ENCODE results near the gene PSAPL1.
"Not testable (repeated sequence)": the region's sequence is repeated elsewhere in the genome, so short reads cannot be mapped to it uniquely, and the experiment has no call there.

Gene PSAPL1

GRCh38 chr4:7458066-7458425 is 23.3 kb upstream of the PSAPL1 start:
- no peak for DNase-seq
- Histone ChIP-seq H3K4me1 (ENCODE audit: control insufficient read depth in 1 of 2, insufficient read depth in 2 of 2, low read length in 2 of 2) (peaks cover 0 to 3% of the 10 kb centered on the region in 2 experiments), H4K8ac (ENCODE audit: low read depth, low read length) (no peak overlapping the region), H3K4ac (ENCODE audit: low read depth, low read length) (no peak overlapping the region), H3K23ac (ENCODE audit: low read length) (no peak overlapping the region), H3K14ac (ENCODE audit: low read length) (no peak overlapping the region), H3K18ac (ENCODE audit: low read length) (no peak overlapping the region), H3K4me2 (ENCODE audit: low read length) (no peak overlapping the region), H3K4me3 (ENCODE audit: low read depth, low read length) (no peak overlapping the region), H2BK5ac (ENCODE audit: low read depth, low read length, poor library complexity) (no peak overlapping the region), H2AK5ac (ENCODE audit: low read length) (no peak overlapping the region), H3K9me3 (ENCODE audit: insufficient read depth, low read depth, low read length) (no peaks in the 10 kb centered on the region), H4K91ac (ENCODE audit: low read depth, low read length) (no peak overlapping the region), H3K79me2 (ENCODE audit: control insufficient read depth, insufficient read depth, low read length, poor library complexity) (no peaks in the 10 kb centered on the region), H3K27ac (ENCODE audit: low read depth, low read length) (no peak overlapping the region), H2BK12ac (ENCODE audit: low read length) (no peak overlapping the region), H3K79me1 (ENCODE audit: low read length) (no peaks in the 10 kb centered on the region), H4K12ac (ENCODE audit: low read depth, low read length) (no peak overlapping the region), H3K27me3 (ENCODE audit: insufficient read depth, low read length) (no peaks in the 10 kb centered on the region), H2BK120ac (ENCODE audit: insufficient read depth, low read length, poor library complexity) (no peak overlapping the region), H2AFZ (ENCODE audit: insufficient read depth, low read length, poor library complexity) (no peak overlapping the region), H3K9ac (ENCODE audit: low read length) (no peak overlapping the region), H3K36me3 (ENCODE audit: control insufficient read depth in 1 of 2, insufficient read depth in 2 of 2, low read length in 2 of 2) (no peaks in the 10 kb centered on the region)
- no CpG with 5 or more reads among the region's 9 CpGs for WGBS (ENCODE audit: extremely low coverage, insufficient coverage, insufficient read length)

DNA sequence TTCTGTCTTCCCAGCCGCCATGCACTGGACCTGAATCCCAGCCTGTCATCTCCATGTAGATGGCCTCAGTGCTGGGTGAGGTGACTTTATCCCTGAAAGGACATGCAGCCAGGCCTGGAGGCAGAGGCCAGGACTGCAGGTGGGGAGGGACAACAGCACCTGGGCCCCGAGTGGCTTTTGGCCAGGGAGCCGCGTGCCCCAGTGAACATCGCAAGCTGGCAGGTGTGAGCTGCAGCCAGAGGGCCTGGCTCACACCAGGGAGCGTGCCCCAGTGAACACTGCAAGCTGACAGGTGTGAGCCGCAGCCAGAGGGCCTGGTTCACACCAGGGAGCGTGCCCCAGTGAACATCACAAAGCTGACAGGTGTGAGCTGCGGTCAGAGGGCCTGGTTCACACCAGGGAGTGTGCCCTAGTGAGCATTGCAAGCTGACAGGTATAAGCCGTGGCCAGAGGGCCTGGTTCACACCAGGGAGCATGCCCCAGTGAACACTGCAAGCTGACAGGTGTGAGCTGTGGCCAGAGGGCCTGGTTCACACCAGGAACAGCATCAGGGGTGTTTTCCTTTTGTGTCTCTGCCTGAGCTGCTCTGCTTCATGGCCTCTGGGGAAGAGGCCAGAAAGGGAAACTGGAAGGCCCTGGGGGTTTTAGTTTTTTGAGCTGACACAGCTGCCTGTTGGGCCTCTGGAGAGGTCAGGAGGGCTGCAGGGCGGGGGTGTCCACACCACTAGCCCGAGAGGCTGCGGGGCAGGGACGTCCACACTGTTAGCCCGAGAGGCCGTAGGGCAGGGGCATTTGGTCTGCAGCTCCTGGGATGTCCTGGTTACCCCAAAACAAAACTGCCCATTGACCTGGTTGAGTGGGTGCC is 22.7 kb upstream of the PSAPL1 start:
- Histone ChIP-seq H3K27ac (ENCODE audit: low read depth, low read length) (no peak overlapping the region), H3K4me2 (ENCODE audit: low read length) (no peak overlapping the region), H3K18ac (ENCODE audit: low read length) (no peak overlapping the region), H4K91ac (ENCODE audit: low read depth, low read length) (no peak overlapping the region), H4K8ac (ENCODE audit: low read depth, low read length) (no peak overlapping the region), H3K14ac (ENCODE audit: low read length) (no peak overlapping the region), H3K79me1 (ENCODE audit: low read length) (no peaks in the 10 kb centered on the region), H2AFZ (ENCODE audit: insufficient read depth, low read length, poor library complexity) (no peak overlapping the region), H3K4me3 (ENCODE audit: low read depth, low read length) (no peak overlapping the region), H3K4ac (ENCODE audit: low read depth, low read length) (no peak overlapping the region), H3K9ac (ENCODE audit: low read length) (no peak overlapping the region), H3K9me3 (ENCODE audit: insufficient read depth, low read depth, low read length) (no peaks in the 10 kb centered on the region), H3K79me2 (ENCODE audit: control insufficient read depth, insufficient read depth, low read length, poor library complexity) (no peaks in the 10 kb centered on the region), H2BK120ac (ENCODE audit: insufficient read depth, low read length, poor library complexity) (no peak overlapping the region), H3K27me3 (ENCODE audit: insufficient read depth, low read length) (no peaks in the 10 kb centered on the region), H2BK12ac (ENCODE audit: low read length) (no peak overlapping the region), H2BK5ac (ENCODE audit: low read depth, low read length, poor library complexity) (no peak overlapping the region), H4K12ac (ENCODE audit: low read depth, low read length) (no peak overlapping the region), H3K36me3 (ENCODE audit: control insufficient read depth in 1 of 2, insufficient read depth in 2 of 2, low read length in 2 of 2) (no peaks in the 10 kb centered on the region), H3K4me1 (ENCODE audit: control insufficient read depth in 1 of 2, insufficient read depth in 2 of 2, low read length in 2 of 2) (no peaks in the 10 kb centered on the region), H2AK5ac (ENCODE audit: low read length) (no peak overlapping the region), H3K23ac (ENCODE audit: low read length) (no peak overlapping the region)
- no peak for DNase-seq
- no CpG with 5 or more reads among the region's 16 CpGs for WGBS (ENCODE audit: extremely low coverage, insufficient coverage, insufficient read length)

DNA sequence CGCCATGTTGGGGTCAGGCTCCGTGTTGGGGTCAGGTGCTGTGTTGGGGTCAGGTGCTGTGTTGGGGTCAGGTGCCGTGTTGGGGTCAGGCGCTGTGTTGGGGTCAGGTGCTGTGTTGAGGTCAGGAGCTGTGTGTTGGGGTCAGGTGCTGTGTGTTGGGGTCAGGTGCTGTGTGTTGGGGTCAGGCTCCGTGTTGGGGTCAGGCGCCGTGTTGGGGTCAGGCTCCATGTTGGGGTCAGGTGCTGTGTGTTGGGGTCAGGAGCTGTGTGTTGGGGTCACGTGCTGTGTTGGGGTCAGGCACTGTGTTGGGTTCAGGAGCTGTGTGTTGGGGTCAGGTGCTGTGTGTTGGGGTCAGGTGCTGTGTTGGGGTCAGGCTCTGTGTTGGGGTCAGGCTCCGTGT is 18.1 kb upstream of the PSAPL1 start:
- not testable (repeated sequence) for H3K36me3 ChIP-seq (ENCODE audit: control insufficient read depth in 1 of 2, insufficient read depth in 2 of 2, low read length in 2 of 2); H3K4me2 ChIP-seq (ENCODE audit: low read length); H3K9ac ChIP-seq (ENCODE audit: low read length); H4K8ac ChIP-seq (ENCODE audit: low read depth, low read length); H2AK5ac ChIP-seq (ENCODE audit: low read length); H4K91ac ChIP-seq (ENCODE audit: low read depth, low read length); H3K23ac ChIP-seq (ENCODE audit: low read length); H2BK120ac ChIP-seq (ENCODE audit: insufficient read depth, low read length, poor library complexity); H3K4me1 ChIP-seq (ENCODE audit: control insufficient read depth in 1 of 2, insufficient read depth in 2 of 2, low read length in 2 of 2); H3K14ac ChIP-seq (ENCODE audit: low read length); H3K27ac ChIP-seq (ENCODE audit: low read depth, low read length); H3K4me3 ChIP-seq (ENCODE audit: low read depth, low read length); H3K27me3 ChIP-seq (ENCODE audit: insufficient read depth, low read length); H2BK12ac ChIP-seq (ENCODE audit: low read length); H3K79me2 ChIP-seq (ENCODE audit: control insufficient read depth, insufficient read depth, low read length, poor library complexity); H2BK5ac ChIP-seq (ENCODE audit: low read depth, low read length, poor library complexity); H4K12ac ChIP-seq (ENCODE audit: low read depth, low read length); H3K9me3 ChIP-seq (ENCODE audit: insufficient read depth, low read depth, low read length); H2AFZ ChIP-seq (ENCODE audit: insufficient read depth, low read length, poor library complexity); H3K4ac ChIP-seq (ENCODE audit: low read depth, low read length); DNase-seq; H3K18ac ChIP-seq (ENCODE audit: low read length); H3K79me1 ChIP-seq (ENCODE audit: low read length)
- WGBS (ENCODE audit: extremely low coverage, insufficient coverage, insufficient read length), result no CpG with 5 or more reads among the region's 9 CpGs

DNA sequence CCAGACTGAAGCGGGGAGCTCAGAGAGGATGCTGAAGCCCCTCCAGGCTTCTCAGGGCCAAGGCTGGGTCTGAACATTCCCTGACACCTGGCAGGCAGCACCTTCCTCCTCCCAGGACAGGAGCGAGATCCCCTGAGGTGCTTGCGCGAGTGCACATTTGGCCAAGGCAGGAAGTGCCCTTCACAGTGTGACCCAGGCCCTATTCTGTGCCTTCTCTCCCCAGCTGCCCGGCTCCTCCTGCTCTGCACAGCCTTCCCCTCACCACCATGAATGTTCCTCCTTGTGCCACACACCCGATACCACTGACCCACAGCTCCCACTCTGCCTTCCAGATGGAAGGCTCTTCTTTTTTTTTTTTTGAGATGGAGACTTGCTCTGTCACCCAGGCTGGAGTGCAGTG is 17.1 kb upstream of the PSAPL1 start:
- no peak overlapping the region for H2AK5ac ChIP-seq (ENCODE audit: low read length)
- H3K18ac ChIP-seq (ENCODE audit: low read length), result no peak overlapping the region
- no peak overlapping the region for H4K12ac ChIP-seq (ENCODE audit: low read depth, low read length)
- no peak overlapping the region for H3K14ac ChIP-seq (ENCODE audit: low read length)
- no peak overlapping the region for H3K4me2 ChIP-seq (ENCODE audit: low read length)
- H2BK5ac ChIP-seq (ENCODE audit: low read depth, low read length, poor library complexity), result no peak overlapping the region
- no peak overlapping the region for H3K9ac ChIP-seq (ENCODE audit: low read length)
- no peak overlapping the region for H4K8ac ChIP-seq (ENCODE audit: low read depth, low read length)
- no peak overlapping the region for H2BK12ac ChIP-seq (ENCODE audit: low read length)
- H3K27me3 ChIP-seq (ENCODE audit: insufficient read depth, low read length), result no peaks in the 10 kb centered on the region
- no peak for DNase-seq
- H2AFZ ChIP-seq (ENCODE audit: insufficient read depth, low read length, poor library complexity), result no peak overlapping the region
- no peaks in the 10 kb centered on the region for H3K36me3 ChIP-seq (ENCODE audit: control insufficient read depth in 1 of 2, insufficient read depth in 2 of 2, low read length in 2 of 2)
- no peaks in the 10 kb centered on the region for H3K79me1 ChIP-seq (ENCODE audit: low read length)
- no peaks in the 10 kb centered on the region for H3K79me2 ChIP-seq (ENCODE audit: control insufficient read depth, insufficient read depth, low read length, poor library complexity)
- H3K27ac ChIP-seq (ENCODE audit: low read depth, low read length), result no peak overlapping the region
- no peak overlapping the region for H3K4me3 ChIP-seq (ENCODE audit: low read depth, low read length)
- no peak overlapping the region for H4K91ac ChIP-seq (ENCODE audit: low read depth, low read length)
- H3K23ac ChIP-seq (ENCODE audit: low read length), result no peak overlapping the region
- H3K4me1 ChIP-seq (ENCODE audit: control insufficient read depth in 1 of 2, insufficient read depth in 2 of 2, low read length in 2 of 2), result no peaks in the 10 kb centered on the region
- peaks cover 2% of the 10 kb centered on the region for H3K9me3 ChIP-seq (ENCODE audit: insufficient read depth, low read depth, low read length)
- no peak overlapping the region for H3K4ac ChIP-seq (ENCODE audit: low read depth, low read length)
- no CpG with 5 or more reads among the region's 6 CpGs for WGBS (ENCODE audit: extremely low coverage, insufficient coverage, insufficient read length)
- H2BK120ac ChIP-seq (ENCODE audit: insufficient read depth, low read length, poor library complexity), result no peak overlapping the region
